ENCODE measurements around the gene CRACR2A.

Gene CRACR2A

DNA sequence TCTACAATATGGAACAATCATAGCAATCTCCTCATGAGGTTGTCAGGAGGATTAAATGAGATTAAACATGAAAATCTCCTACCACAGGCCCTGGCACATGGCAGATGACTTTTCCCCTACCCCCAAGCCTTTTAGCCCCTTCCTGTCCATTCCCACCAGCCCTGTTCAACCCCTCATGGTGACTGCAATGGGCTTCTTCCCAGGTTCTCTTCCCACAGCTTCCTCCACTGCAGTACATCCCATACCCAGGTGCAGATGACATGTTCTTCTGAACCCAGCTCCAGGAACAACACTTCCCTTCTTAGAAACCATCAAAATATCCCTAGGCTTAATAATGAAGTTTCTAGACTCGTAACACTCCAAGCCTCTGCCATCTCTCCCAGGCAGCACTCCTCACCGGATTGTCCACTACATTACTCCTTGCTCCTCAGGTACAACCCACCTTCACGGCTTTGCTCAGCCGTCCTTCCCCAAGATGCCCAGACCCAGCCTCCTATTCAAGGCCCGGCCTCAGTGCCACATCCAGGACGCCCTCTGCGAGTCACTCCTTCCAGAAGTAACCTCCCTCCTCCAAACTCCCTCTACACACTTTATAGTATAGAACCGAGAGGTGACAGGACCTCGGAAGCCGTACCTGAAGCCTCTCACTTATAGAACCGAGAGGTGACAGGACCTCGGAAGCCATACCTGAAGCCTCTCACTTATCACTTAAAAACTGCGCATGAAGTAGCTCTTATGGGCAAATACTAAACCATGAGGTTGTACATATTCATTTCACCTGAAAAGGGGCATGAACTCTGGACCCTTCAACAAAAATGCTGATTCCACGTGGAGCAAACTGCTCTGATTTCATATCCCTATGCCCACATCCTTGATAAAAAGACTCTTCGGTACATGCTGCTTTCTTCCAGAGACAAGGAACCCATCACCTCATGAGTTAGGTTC is 1.5 kb downstream of the CRACR2A start:
- no peak for DNase-seq

DNA sequence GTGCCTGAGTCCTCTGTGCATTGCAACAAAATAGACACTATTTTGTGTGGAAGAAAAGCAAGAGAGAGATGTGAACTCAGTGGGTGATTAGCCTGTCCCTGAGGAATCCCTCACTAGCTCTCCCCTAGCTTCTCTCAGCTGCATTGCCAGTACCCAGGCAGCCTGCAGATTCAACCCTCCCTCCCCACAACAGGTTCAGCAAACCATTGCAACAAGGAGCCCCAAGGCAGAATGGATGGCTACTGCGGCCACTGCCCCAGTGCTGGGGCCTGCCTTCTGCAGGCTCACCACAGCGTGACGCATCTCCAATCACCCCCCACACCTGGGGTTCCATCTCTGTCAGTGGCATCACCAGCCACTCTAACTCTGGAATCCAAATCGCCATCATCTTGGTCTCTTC is 2.3 kb downstream of the CRACR2A start:
- DNase-seq: no peak

DNA sequence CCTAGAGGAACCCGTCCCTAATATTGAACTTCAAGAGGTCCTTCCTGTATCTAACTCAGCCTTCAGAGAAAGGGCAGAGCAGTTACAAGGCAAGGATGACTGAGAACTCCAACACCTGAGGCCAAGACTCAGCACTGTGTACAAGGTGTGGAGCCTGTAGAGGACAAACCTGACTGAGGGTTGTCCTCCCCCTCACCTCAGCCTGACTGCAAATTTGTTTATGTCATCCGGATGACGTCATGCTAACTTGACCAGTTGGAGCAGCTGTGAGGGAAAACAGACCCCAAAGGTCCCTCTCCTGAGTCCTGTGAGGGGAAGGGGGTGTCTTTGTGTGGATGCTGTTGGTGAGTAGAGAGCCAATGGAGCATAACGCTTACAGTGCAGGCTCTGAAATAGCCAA is 4.3 kb downstream of the CRACR2A start:
- DNase-seq: no peak

DNA sequence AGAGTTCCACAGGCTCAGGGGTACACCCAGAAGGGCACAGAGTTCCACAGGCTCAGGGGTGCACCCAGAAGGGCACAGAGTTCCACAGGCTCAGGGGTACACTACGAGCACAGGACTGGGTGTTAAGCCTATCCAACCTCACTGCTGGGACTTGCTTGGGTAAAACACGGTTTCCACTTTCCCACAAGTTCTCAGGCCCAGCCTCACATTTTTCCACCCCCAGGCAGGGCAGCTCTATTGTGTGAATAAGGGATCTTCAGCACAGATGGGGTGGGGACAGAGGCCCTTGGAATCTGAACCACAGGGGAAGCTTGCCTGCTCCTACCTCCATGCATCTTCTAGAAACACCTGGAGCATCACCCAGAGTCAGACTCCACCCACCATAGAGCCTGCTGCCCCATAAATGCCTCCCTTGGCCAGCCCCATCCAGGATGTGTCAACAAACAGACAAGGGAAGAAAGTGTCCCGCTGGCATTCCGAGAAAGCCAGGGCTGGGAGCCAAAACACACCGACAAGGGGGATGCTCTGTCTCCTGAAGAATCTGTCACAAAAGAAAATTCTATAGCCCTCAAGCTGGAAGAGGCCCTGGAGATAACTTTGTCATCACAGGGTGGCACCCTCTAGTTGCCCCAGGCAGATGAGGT is 4.8 kb downstream of the CRACR2A start:
- DNase-seq: peak; percentile 56

GRCh38 chr12:3747543-3747942 is 5.4 kb downstream of the CRACR2A start:
- no peak for DNase-seq

- DNase-seq: no peak
Measured at GRCh38 chr12:3746758-3747157, 6.2 kb downstream of the CRACR2A start.

GRCh38 chr12:3745152-3745551 is 7.8 kb downstream of the CRACR2A start:
- no peak for DNase-seq

GRCh38 chr12:3744229-3744901 is 8.5 kb downstream of the CRACR2A start:
- no peak for DNase-seq

GRCh38 chr12:3743803-3744202 is 9.1 kb downstream of the CRACR2A start:
- DNase-seq: no peak

DNA sequence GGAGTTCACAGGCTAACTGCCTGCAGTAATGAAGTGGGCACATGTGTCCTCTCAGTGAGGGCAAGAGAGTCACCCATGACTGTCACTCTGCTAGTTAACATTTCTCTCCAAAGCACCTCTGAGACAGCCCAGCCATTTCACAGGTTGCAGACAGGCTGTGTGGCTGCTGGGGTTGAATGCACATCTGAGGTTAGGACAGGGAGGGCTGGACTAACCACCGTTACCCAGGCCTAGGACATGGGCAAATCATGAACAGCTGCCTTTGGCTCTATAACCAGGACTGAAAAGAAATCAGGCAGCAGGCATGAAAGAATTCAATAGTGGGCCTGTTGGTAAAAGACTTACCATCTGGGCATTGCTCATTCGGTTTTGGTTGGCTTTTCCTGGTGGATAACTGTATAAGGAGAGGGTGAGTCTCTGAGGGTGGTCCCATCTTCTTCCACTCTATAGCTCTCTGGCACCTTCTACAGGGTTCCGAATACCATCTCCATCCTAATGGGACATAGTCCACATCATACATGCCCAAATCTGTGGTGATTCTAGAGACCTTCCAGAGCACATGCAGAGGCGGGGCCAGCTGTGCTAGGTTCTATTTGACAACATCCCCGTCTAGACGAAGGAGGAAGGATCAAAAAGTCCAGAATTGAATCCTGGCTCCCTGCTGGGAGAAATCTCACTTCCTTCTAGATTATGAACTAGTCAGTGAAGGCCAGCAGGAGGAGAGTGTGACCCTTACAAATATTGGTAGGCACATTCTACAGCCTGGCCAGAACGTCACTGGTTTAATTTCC is 10.8 kb downstream of the CRACR2A start:
- no peak for DNase-seq

GRCh38 chr12:3740480-3741231 is 12.3 kb downstream of the CRACR2A start:
- no peak for DNase-seq

- no peak for DNase-seq
Measured at GRCh38 chr12:3735432-3735831, 17.5 kb downstream of the CRACR2A start.

DNA sequence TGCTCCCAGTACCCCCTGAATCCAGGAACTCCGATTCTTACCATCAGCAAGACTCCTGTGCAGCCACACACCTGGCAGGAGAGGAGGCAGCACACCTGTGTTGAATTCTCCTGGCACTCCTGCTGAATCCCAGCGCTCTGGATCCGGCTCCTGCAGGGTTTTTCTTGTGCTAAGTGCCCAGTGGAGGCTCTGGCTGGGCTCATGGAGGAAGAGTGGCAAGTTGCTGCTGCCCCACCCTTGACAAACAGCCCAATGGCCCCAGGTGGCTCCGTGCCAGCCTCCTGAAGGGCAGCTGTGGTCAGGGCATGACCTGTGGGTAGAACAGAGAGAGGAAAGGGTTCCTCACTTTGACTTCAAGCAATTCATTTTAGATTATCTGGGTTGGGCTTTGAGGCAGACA is 20.0 kb downstream of the CRACR2A start:
- peak; percentile 31 for DNase-seq

GRCh38 chr12:3730111-3730510 is 22.8 kb downstream of the CRACR2A start:
- DNase-seq: no peak

DNA sequence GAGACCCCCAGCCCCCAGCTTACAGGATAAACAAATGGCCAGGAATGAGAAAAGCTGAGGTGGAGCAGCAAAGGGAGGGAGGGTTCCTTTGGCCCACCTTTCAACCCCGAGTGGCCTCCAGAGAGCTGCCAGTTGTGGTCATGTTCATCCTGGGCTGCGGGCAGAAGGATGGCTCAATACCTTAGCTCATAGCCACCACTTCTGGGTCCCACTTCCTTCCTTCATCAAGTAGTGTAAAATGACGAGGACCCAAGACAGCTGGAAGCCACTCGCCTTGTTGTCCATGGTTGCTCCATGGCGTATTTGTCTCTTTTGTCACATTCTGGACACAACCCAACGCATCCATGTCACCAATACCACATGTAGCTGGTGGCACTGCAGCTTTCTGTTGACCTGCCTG is 24.2 kb downstream of the CRACR2A start:
- DNase-seq: no peak

GRCh38 chr12:3727877-3728632 is 24.9 kb downstream of the CRACR2A start:
- DNase-seq: no peak

DNA sequence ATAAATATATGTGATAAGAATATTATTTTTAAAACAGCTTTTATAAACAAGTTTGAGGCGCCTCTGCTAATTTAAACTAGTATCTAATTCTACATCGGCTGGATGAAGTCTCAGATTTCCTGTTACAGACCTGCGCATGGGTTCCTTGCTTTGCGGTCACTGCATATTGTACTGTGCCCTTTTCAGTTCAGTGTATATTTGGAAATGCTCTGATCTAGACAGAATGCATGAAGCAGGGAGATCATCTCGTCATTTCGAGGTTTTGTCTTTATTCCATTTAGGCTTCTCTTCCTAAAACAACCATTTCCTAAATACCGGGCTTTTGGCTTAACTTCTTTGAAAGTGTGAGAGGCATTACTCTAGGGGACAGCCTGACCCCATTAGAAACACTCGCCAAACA is 25.6 kb downstream of the CRACR2A start:
- no peak for DNase-seq

DNA sequence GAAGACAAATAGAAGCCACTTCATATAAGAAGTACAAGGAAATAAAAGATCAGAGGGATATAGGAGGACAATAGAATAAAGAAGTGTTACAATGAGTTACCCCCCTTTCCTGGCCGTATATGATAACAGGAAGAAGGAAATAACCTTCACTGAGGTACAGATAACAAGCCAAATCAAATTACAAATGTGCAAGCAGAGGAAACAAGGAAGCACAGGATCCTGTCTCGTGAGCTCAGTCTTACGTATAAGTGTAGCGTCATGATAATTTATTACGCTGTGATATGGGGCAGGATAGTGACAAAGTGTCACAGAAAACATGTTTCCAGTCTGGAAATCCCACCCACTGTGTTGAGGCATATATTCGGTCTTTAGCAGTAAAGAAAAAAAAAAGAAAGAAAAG is 26.5 kb downstream of the CRACR2A start:
- DNase-seq: no peak

GRCh38 chr12:3725388-3726115 is 27.4 kb downstream of the CRACR2A start:
- DNase-seq: no peak

DNA sequence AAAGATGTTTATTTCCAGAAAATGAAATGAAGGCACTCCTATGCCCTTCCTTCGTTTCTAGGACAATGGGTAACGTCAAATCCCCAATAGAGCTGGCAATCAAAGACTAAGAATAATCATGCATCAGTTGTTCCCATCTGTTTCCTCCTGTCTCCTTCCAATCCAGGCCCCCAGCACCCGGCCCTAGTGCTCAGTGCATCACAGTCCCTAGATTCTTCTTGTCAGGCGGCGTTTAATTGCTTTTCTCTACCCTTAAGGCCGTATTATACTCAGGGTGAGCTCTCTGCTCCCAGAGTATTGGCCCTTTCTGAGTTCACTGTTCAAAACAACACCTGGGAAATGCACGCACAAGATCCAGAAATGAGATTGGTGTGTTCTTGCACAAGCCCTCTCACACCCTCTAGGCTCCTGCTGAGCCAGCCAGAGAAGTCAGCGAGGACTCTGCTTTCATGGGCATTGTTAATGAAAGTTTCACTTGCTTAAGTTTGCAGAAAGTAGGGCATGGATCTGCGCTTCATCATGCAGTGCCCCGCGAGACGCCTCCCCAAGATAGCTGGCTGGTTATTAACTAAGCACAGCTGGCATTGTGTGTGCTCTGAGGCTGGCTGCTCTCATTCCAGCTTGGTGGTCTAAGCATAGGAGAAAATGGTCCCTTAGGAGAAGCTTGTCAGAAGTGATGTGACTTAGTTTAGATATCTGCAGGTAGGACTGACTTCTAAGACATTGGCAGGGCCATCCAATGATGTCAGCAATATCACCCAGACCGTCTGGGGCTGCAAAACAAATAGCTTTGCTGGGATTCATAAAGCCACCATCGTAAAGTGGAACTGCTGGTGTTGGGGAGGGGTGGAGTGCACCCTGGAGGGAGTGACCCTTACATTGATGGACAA is 28.7 kb downstream of the CRACR2A start:
- no peak for DNase-seq
